K562 (cell line): ENCODE results near the gene MT4. TPM values are rescaled to one million over a fixed set of nuclear protein-coding genes. Genes with fewer than 3 reads are reported as not detected.

Experiments
- ATAC-seq: fragments of 200-7000 bp; cut with Tn5 transposase; 3 replicates; pipeline ENCODE4 v1.9.1; 2020; ENCODE audit warnings: moderate library complexity
- BruUV-seq: library from RNA; stranded (reverse); fragments of 400-500 nt; replicated peaks from 2 replicates; lab custom pipeline; 2021; lab: Mats Ljungman, UMichigan
- CTCF ChIA-PET: fragments of 300-600 bp; formaldehyde crosslinking; extraction: SDS; loops from one replicate; lab custom pipeline; 2021; ENCODE audit warnings: low intra/inter-chr PET ratio; lab: Yijun Ruan, JAX
- POLR2A ChIA-PET: fragments of 300-600, 350-650 bp; sonication (Branson Sonifier 250); formaldehyde crosslinking; extraction: SDS; loops from one replicate; lab custom pipeline; 2021; ENCODE audit warnings: antibody characterized with exemption, inconsistent platforms; lab: Yijun Ruan, JAX
- DNase-seq, 4 experiments: peaks; one replicate each; pipeline versions ENCODE4 v3.0.0 to v3.0.0-alpha.2; 2011 to 2018; ENCODE audit warnings: low spot score in 3 of 4, mixed read lengths in 3 of 4; ENCODE audit errors: extremely low read depth in 1 of 4
- FAIRE-seq: peaks from 2 replicates; lab custom pipeline; 2011; peaks lifted over from hg19 to GRCh38; lab: Jason Lieb, UNC
- H2AFZ ChIP-seq: 2 replicates; pipeline ENCODE4 v1.6.0; 2011; ENCODE audit warnings: low read depth, low read length, control low read depth, inconsistent platforms
- H3K27ac ChIP-seq: fragments of 200-600 bp; 3 replicates; pipeline ENCODE4 v1.8.0; 2011; ENCODE audit warnings: low read depth, mild to moderate bottlenecking, control low read depth, inconsistent platforms, low read length, moderate library complexity, mixed read lengths; ENCODE audit errors: extremely low read depth
- H3K27me3 ChIP-seq, 2 experiments: fragments of 300-600 bp in 1 of 2; 2 replicates in 1 of 2; 3 replicates in 1 of 2; pipeline versions ENCODE4 v1.6.0 to v1.8.0; 2011; ENCODE audit warnings: inconsistent platforms in 2 of 2, low read length in 2 of 2, mild to moderate bottlenecking in 1 of 2, mixed read lengths in 1 of 2, moderate library complexity in 1 of 2; ENCODE audit not compliant: control insufficient read depth in 2 of 2, insufficient read depth in 2 of 2
- H3K36me3 ChIP-seq: fragments of 300-600 bp; 3 replicates; pipeline ENCODE4 v1.8.0; 2011; ENCODE audit warnings: mild to moderate bottlenecking, low read length, inconsistent platforms; ENCODE audit not compliant: control insufficient read depth, insufficient read depth
- H3K4me1 ChIP-seq, 2 experiments: fragments of 200-600 bp in 1 of 2; replicated peaks in 1 of 2; 2 replicates in 1 of 2; 3 replicates in 1 of 2; pipeline versions ENCODE4 v1.5.1 to v1.8.0; 2011; ENCODE audit warnings: inconsistent platforms in 2 of 2, low read length in 2 of 2, mild to moderate bottlenecking in 1 of 2, mixed read lengths in 1 of 2, moderate library complexity in 1 of 2; ENCODE audit not compliant: control insufficient read depth in 2 of 2, insufficient read depth in 2 of 2
- H3K4me2 ChIP-seq: 2 replicates; pipeline ENCODE4 v1.6.1; 2011; ENCODE audit warnings: low read length, control low read depth, inconsistent platforms, mixed read lengths; ENCODE audit not compliant: insufficient read depth
- H3K4me3 ChIP-seq: fragments of 200-600 bp; sonication (generic), shearing (Covaris generic); 2 replicates; pipeline ENCODE4 v1.5.1; 2016; ENCODE audit warnings: control low read depth, inconsistent platforms
- H3K79me2 ChIP-seq: fragments of 200-600 bp; 3 replicates; pipeline ENCODE4 v1.8.0; 2011; ENCODE audit warnings: low read length, inconsistent platforms; ENCODE audit not compliant: control insufficient read depth, insufficient read depth
- H3K9ac ChIP-seq, 2 experiments: 2 replicates each; pipeline versions ENCODE4 v1.6.0 to v1.6.1; 2011; ENCODE audit warnings: low read depth in 2 of 2, low read length in 2 of 2, control low read depth in 1 of 2, inconsistent platforms in 1 of 2, mild to moderate bottlenecking in 1 of 2, mixed read lengths in 1 of 2; ENCODE audit not compliant: insufficient read depth in 1 of 2
- H3K9me1 ChIP-seq: one replicate; pipeline ENCODE4 v1.6.0; 2011; ENCODE audit warnings: inconsistent platforms, mild to moderate bottlenecking, low read length, moderate library complexity; ENCODE audit not compliant: control insufficient read depth, insufficient read depth
- H3K9me3 ChIP-seq: replicated peaks from 2 replicates; pipeline ENCODE4 v1.5.1; 2011; ENCODE audit warnings: low read depth, low read length, inconsistent platforms; ENCODE audit not compliant: control insufficient read depth, insufficient read depth
- H4K20me1 ChIP-seq: replicated peaks from 2 replicates; pipeline ENCODE4 v1.6.1; 2011; ENCODE audit warnings: low read length, inconsistent platforms, mixed read lengths; ENCODE audit not compliant: control insufficient read depth, insufficient read depth
- BCOR ChIP-seq: fragments of 450-650 bp; IDR thresholded peaks from 2 replicates; pipeline ENCODE4 v1.6.1; 2016
- BHLHE40 ChIP-seq: IDR thresholded peaks from 2 replicates; pipeline ENCODE4 v1.6.1; 2011; ENCODE audit warnings: low read length, improper control_type of control experiment
- FIP1L1 ChIP-seq: fragments of 200-400 bp; formaldehyde crosslinking; IDR thresholded peaks from 2 replicates; pipeline ENCODE4 v1.6.1; 2018; ENCODE audit warnings: mild to moderate bottlenecking, low read depth, low read length; ENCODE audit not compliant: poor library complexity, severe bottlenecking
- FOS ChIP-seq: IDR thresholded peaks from 3 replicates; pipeline ENCODE4 v1.6.1; 2011; ENCODE audit not compliant: insufficient read length; ENCODE audit errors: extremely low read depth
- HMGXB4 ChIP-seq: sonication (generic); formaldehyde crosslinking; IDR thresholded peaks from 2 replicates; pipeline ENCODE4 v1.8.1; 2023; ENCODE audit warnings: mild to moderate bottlenecking, missing genetic modification reagents
- KLF16 ChIP-seq: IDR thresholded peaks from 2 replicates; pipeline ENCODE4 v1.6.1; 2016; ENCODE audit warnings: antibody characterized with exemption
- RNF2 ChIP-seq: sonication (generic); IDR thresholded peaks from 2 replicates; pipeline ENCODE4 v1.6.1; 2016
- WHSC1 ChIP-seq: IDR thresholded peaks from one replicate; pipeline ENCODE4 v1.6.1; 2012; ENCODE audit warnings: low read length, control low read depth, inconsistent platforms
- YBX1 ChIP-seq: fragments of 450-650 bp; IDR thresholded peaks from 2 replicates; pipeline ENCODE4 v1.7.1; 2016; ENCODE audit warnings: mild to moderate bottlenecking
- ZBTB11 ChIP-seq, 3 experiments: fragments of 200-800 bp in 1 of 3; fragments of 250-450 bp in 1 of 3; fragments of 450-650 bp in 1 of 3; sonication (Bioruptor Pico) in 1 of 3; sonication (Bioruptor generic) in 1 of 3; formaldehyde crosslinking in 1 of 3; IDR thresholded peaks; 2 replicates each; pipeline versions ENCODE4 v1.6.1 to v1.8.0; 2016 to 2022; ENCODE audit warnings: mild to moderate bottlenecking in 2 of 3, missing genetic modification characterization in 2 of 3, missing compliant biosample characterization in 1 of 3, moderate library complexity in 1 of 3
- WGBS: fragments of 100-300 bp; shearing (Covaris generic); methylation state at CpG from one replicate; pipeline ENCODE4 v1.1.6; 2016; ENCODE audit warnings: low coverage, mixed read lengths; ENCODE audit not compliant: insufficient coverage; ENCODE audit errors: missing lambda C conversion rate; 5-methylcytosine and 5-hydroxymethylcytosine counted together
- in situ Hi-C: fragments of 300-500 bp; cut with MboI; formaldehyde crosslinking; loops from 4 replicates; pipeline ENCODE4 v1.15.0; 2018; ENCODE audit warnings: inconsistent platforms, mixed read lengths
- intact Hi-C: fragments of 100-400 bp; cut with micrococcal nuclease; formaldehyde crosslinking; loops from 2 replicates; pipeline ENCODE4 v1.14.2; 2022
- polyA plus RNA-seq, 8 experiments: library from polyadenylated mRNA; depleted of rRNA in 4 of 8; stranded (reverse) in 5 of 8; unstranded in 3 of 8; fragments of >200 nt; fragmentation: Nextera tagmentation in 2 of 8; fragmentation: Illumina TruSeq in 1 of 8; extraction: Ambion mirVana in 2 of 8; extraction: Trizol in 1 of 8; gene quantifications; 2 replicates each; pipeline versions ENCODE4 v1.2.1 to v1.2.3, GENCODE V29; 2011 to 2014; ENCODE audit warnings: inconsistent platforms in 1 of 8, missing spikeins in 1 of 8
- total RNA-seq, 7 experiments: library from RNA; depleted of rRNA in 6 of 7; stranded (reverse); fragments of >200 nt in 6 of 7; fragmentation: Illumina TruSeq in 2 of 7; extraction: Trizol in 2 of 7; gene quantifications; 2 replicates each; pipeline versions ENCODE4 v1.2.1 to v1.2.3, GENCODE V29; 2011 to 2021; ENCODE audit warnings: low replicate concordance in 1 of 7

The MT4 gene
- total and polyA plus RNA-seq, 9 of the 15 experiments (the other 6 are each of a cell fraction or from before 2014, with no cell fraction given) = not detected

GRCh38 chr16:56615353-56615752, 50.5 kb downstream of the MT4 start:
- H4K20me1 ChIP-seq = no peaks in the 10 kb centered on the region
- no TSS peak for BruUV-seq
- in situ Hi-C loops = no loop called here
- WGBS = 7% methylated on average over 3 of the region's 3 CpGs
- ATAC-seq (no peak), DNase-seq (no peak)
- no peaks in the 10 kb centered on the region for H3K9me3 ChIP-seq
- POLR2A ChIA-PET = no interaction called here
- TF ChIP-seq KLF16 = no peak
- TF ChIP-seq FOS = no peak
- no peak for TF ChIP-seq RNF2
- no peak for TF ChIP-seq HMGXB4
- TF ChIP-seq BHLHE40 = no peak
- TF ChIP-seq YBX1 = no peak
- TF ChIP-seq WHSC1 = no peak
- no peak for TF ChIP-seq FIP1L1
- TF ChIP-seq BCOR = no peak
- TF ChIP-seq ZBTB11 (CRISPR knock-in tag; IDR thresholded peaks at IDR 0.05) = no peak
- TF ChIP-seq, all 486 proteins: peak for 0
- H3K36me3 ChIP-seq = no peaks in the 10 kb centered on the region
- H3K4me2 ChIP-seq = no peak overlapping the region
- H3K9me1 ChIP-seq = no peaks in the 10 kb centered on the region
- no peak overlapping the region for H2AFZ ChIP-seq
- no peak overlapping the region for H3K9ac ChIP-seq
- H3K79me2 ChIP-seq = no peaks in the 10 kb centered on the region
- H3K4me3 ChIP-seq = no peak overlapping the region
- FAIRE-seq = no peak
- H3K27me3 ChIP-seq = peaks cover 17 to 39% of the 10 kb centered on the region in 2 experiments
- CTCF ChIA-PET = no interaction called here
- intact Hi-C loops = no loop called here
- H3K27ac ChIP-seq = no peak overlapping the region
- H3K4me1 ChIP-seq = peaks cover 2 to 6% of the 10 kb centered on the region in 2 experiments; a peak in 4 of 5 replicates
